A549 treated with GW870086 at 1 μM for 4 hours (cell line): ENCODE measurements around the gene MYO18A. TPM values are rescaled to one million over a fixed set of nuclear protein-coding genes. Genes with fewer than 3 reads are reported as not detected.

Source experiments
- total RNA-seq: library from RNA; stranded (reverse); fragments of 200-300 nt; extraction: Qiagen RNA extraction; gene quantifications from 5 replicates; pipeline ENCODE4 v1.2.3, GENCODE V29; 2022; ENCODE audit warnings: low read depth

MYO18A gene, protein sequence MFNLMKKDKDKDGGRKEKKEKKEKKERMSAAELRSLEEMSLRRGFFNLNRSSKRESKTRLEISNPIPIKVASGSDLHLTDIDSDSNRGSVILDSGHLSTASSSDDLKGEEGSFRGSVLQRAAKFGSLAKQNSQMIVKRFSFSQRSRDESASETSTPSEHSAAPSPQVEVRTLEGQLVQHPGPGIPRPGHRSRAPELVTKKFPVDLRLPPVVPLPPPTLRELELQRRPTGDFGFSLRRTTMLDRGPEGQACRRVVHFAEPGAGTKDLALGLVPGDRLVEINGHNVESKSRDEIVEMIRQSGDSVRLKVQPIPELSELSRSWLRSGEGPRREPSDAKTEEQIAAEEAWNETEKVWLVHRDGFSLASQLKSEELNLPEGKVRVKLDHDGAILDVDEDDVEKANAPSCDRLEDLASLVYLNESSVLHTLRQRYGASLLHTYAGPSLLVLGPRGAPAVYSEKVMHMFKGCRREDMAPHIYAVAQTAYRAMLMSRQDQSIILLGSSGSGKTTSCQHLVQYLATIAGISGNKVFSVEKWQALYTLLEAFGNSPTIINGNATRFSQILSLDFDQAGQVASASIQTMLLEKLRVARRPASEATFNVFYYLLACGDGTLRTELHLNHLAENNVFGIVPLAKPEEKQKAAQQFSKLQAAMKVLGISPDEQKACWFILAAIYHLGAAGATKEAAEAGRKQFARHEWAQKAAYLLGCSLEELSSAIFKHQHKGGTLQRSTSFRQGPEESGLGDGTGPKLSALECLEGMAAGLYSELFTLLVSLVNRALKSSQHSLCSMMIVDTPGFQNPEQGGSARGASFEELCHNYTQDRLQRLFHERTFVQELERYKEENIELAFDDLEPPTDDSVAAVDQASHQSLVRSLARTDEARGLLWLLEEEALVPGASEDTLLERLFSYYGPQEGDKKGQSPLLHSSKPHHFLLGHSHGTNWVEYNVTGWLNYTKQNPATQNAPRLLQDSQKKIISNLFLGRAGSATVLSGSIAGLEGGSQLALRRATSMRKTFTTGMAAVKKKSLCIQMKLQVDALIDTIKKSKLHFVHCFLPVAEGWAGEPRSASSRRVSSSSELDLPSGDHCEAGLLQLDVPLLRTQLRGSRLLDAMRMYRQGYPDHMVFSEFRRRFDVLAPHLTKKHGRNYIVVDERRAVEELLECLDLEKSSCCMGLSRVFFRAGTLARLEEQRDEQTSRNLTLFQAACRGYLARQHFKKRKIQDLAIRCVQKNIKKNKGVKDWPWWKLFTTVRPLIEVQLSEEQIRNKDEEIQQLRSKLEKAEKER (N-terminal part only)
- 24.6 to 31.5 TPM (median 26.2 TPM) in 5 replicates for total RNA-seq

DNA sequence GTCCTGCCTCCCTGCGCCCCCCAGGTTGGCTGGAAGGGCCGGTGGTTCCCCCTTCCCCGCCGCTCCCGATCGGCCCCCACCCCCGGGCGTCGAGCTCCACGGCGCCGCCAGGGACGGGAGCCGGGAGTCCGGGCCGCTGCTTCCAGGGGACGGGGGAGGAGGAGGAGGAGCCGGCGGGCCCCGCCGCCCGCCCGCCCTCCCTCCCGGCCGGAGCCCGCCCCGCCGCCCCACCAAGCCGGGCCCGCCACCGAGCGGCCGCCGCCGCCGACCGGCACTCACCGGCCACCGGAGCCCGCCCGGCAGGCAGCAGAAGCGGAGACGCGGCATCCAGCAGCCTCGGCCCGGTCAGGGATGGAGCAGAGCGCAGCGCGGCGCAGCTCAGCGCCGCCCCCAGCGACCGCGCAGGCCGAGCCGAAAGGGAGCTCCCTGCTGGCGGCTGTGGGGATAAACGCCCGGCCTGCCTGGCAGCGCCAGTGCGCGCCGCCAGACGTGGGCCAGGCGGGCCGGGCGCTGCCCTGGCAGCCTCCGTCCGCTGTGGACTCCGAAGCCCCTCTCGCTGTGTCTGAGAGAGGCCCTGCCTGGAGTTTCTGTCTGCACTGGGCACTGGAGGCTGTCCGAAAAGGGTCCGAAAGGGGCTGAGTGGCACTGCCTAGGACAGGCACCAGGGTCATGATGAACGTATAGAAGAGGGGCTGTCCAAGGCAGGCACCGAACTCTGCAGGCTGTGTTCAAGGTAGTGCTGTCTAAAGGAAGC, at the start of gene MYO18A:
Gene MYO18A (minus strand): TSS at position 365 of the 754 bp plus-strand sequence. CDS start 13,458 bp downstream, outside the sequence.

DNA sequence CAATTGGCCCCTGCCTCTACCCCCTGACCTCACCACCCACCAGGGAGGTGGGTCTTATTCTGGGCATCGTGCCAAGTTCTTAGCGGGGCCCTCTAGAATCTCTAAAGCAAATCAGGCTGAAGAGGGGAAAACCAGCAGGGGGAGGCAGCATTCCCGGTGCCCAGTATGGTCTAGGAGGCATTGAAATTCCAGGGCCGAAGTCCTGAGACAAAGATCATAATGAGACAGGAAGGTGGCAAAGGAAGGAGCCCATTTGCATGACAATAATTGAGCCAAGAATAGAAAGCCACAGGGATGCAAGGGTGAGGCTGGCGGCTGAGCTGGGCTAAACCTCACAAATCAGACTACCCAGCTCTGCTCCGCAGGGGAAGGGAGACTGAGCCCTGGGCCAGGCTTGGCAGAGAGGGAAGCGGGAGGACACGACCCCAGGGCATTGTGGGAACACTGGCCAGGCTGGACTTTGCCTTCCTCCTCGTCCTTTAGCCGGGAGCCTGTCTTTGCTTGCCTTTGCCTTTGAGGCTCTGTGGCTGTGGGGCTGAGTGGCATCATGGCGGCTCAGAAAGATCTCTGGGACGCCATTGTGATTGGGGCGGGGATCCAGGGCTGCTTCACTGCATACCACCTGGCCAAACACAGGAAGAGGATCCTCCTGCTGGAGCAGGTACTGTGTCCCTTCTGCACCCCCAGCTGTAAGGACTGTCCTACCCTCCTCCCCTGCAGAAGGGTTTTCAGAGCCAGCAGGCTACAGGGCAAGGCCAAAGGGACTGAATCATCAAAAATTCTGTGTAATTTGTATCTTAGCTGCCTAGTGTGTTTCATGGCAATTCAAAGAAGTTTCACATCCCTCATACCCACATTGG, 137.3 kb downstream of the MYO18A start, which contains the start of gene PIPOX:
Gene PIPOX (plus strand): TSS at position 463 of the 860 bp plus-strand sequence. CDS start 85 bp downstream, at position 548.

Other genes starting within 250 kb of the MYO18A start
- 28.3 to 36.2 TPM (median 31.9 TPM) in 5 replicates for gene PHF12, start 228.9 kb downstream of the MYO18A start, total RNA-seq
- not detected in 5 replicates for gene SEZ6, start 174.4 kb downstream of the MYO18A start, total RNA-seq
- gene PIPOX, start 137.3 kb downstream of the MYO18A start, total RNA-seq: 0.19 to 0.21 TPM (median 0.19 TPM) in 3 of 5 replicates, not detected in the others
- gene CRYBA1, start 66.5 kb upstream of the MYO18A start, total RNA-seq: not detected in 5 replicates
- 39.9 to 61.6 TPM (median 57.0 TPM) in 5 replicates for gene NUFIP2, start 113.8 kb upstream of the MYO18A start, total RNA-seq
- gene TAOK1, start 210.0 kb upstream of the MYO18A start, total RNA-seq: 13.4 to 27.1 TPM (median 22.7 TPM) in 5 replicates